Activated CD8-positive, alpha-beta memory T cell treated with anti-CD3 and anti-CD28 coated beads for 1 hour (primary cell): ENCODE data around the gene STYXL2.

Experiments
- DNase-seq, 2 donors: peaks; one replicate each; pipeline ENCODE4 v3.0.0-alpha.2; 2020; ENCODE audit warnings: low read depth in 1 of 2; ENCODE audit errors: extremely low read depth in 1 of 2

Gene STYXL2

GRCh38 chr1:167077868-167078210, 16.0 kb upstream of the STYXL2 start:
- no peak for DNase-seq

- DNase-seq, result no peak
Observed at GRCh38 chr1:167081594-167082156, 12.2 kb upstream of the STYXL2 start.

GRCh38 chr1:167082511-167083027, 11.3 kb upstream of the STYXL2 start:
- DNase-seq, result no peak

GRCh38 chr1:167083066-167083665, 10.7 kb upstream of the STYXL2 start:
- DNase-seq, result no peak

- no peak for DNase-seq
Observed at GRCh38 chr1:167083871-167084270, 10.0 kb upstream of the STYXL2 start.

- no peak for DNase-seq
Observed at GRCh38 chr1:167084757-167085156, 9.1 kb upstream of the STYXL2 start.

- DNase-seq, result no peak
Observed at GRCh38 chr1:167086033-167086432, 7.8 kb upstream of the STYXL2 start.

GRCh38 chr1:167086768-167087167, 7.1 kb upstream of the STYXL2 start:
- DNase-seq, result no peak

GRCh38 chr1:167088746-167089417, 5.0 kb upstream of the STYXL2 start:
- DNase-seq, result no peak

GRCh38 chr1:167089939-167090313, 3.9 kb upstream of the STYXL2 start:
- DNase-seq, result no peak

GRCh38 chr1:167090314-167090942, 3.4 kb upstream of the STYXL2 start, which contains the start of gene GPA33:
Gene GPA33 (minus strand): TSS chr1:167090377. CDS start chr1:167090287, 90 bp downstream.
- DNase-seq, result no peak

- no peak for DNase-seq
Observed at GRCh38 chr1:167092653-167093052, 1.2 kb upstream of the STYXL2 start.

- DNase-seq, result no peak
Observed at GRCh38 chr1:167094690-167095089, 815 bp downstream of the STYXL2 start.

GRCh38 chr1:167095368-167095767, 1.5 kb downstream of the STYXL2 start:
- DNase-seq, result no peak

GRCh38 chr1:167099851-167100250, 6.0 kb downstream of the STYXL2 start:
- DNase-seq, result no peak

GRCh38 chr1:167100730-167101129, 6.9 kb downstream of the STYXL2 start:
- no peak for DNase-seq

GRCh38 chr1:167101754-167102153, 7.9 kb downstream of the STYXL2 start:
- DNase-seq, result no peak

- DNase-seq, result no peak
Observed at GRCh38 chr1:167102906-167103573, 9.2 kb downstream of the STYXL2 start.

GRCh38 chr1:167104256-167104633, 10.4 kb downstream of the STYXL2 start:
- no peak for DNase-seq

- DNase-seq, result no peak
Observed at GRCh38 chr1:167105271-167106118, 11.6 kb downstream of the STYXL2 start.

- no peak for DNase-seq
Observed at GRCh38 chr1:167106119-167106461, 12.2 kb downstream of the STYXL2 start.
